NCI-H82 treated with DMSO at 0.1 percent for 48 hours (cell line): ENCODE data around the gene AUH.
"Not testable (repeated sequence)": the region's sequence is repeated elsewhere in the genome, so short reads cannot be mapped to it uniquely, and the experiment has no call there.

Experiments used
- DNase-seq: peaks from one replicate; lab custom pipeline; 2025; ENCODE audit not compliant: unreplicated experiment; lab: John Stamatoyannopoulos, UW

Gene AUH

DNA sequence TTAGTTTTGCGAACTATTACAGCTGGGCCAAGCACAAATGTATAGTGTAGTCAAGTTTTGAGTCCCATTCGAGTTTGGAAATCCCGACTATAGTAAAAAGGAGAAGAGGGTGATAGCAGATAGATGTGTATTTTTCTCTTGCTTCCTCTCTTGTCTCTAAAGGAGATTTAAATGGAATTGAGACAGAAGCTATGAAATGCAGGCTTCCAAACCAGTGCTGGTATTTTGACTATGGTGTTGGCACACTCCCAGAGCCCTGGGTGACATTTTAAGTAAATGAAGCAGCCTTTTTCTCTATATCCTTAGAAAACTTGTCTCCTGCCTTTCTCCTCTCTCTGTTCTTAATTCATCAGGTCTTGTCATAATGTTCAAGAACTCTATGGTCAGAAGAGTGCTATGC is 17.7 kb upstream of the AUH start:
- DNase-seq: no peak

DNA sequence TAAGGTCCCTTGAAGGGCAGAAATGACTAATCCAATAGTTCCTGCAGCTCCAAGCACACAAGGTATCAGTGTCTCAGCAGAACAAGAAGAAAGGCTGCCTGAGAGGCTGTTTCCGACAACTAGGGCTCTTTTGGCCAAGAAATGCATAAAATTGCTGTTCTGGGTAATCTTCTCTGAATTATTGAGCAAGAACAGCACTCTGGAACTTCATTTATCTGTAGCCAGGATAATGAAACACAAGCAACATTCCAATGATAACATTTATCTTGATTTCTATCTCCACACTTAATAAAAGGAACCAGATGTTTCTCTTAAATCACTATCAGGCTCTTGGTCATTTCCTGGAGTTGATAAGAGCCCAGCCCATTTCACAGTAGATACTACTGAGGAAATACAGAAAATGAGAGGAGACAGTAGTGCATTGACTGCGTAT is 17.0 kb upstream of the AUH start:
- DNase-seq: no peak

DNA sequence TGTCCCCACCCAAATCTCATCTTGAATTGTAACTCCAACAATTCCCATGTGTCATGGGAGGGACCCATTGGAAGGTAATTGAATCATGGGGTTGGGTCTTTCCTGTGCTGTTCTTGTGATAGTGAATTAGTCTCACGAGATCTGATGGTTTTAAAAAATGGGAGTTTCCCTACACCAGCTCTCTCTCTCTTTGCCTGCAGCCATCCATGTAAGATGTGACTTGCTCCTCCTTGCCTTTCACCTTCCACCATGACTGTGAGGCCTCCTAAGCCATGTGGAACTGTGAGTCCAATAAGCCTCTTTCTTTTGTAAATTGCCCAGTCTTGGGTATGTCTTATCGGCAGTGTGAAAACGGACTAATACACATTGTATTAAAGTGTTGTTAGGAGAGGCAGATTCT is 16.3 kb upstream of the AUH start:
- not testable (repeated sequence) for DNase-seq

GRCh38 chr9:91376239-91376638 is 14.5 kb upstream of the AUH start:
- DNase-seq: no peak

DNA sequence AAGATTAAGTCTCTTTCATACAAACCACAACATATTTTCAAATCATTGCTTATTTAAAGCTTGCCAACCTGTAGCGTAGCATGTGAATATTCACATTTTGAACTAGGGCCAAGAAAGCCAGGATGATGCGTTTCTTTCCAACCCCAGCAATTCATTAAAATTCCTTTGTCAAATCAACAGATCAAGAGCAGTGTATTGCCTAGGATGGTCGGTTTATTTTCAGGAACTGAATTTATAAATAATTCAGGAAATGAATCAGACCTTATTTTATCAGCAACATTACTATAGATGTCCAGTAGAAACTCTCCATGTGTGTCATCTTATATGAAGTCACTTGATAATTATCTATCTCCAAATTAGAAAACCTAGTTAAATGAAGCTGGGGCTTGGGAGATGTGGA is 13.2 kb upstream of the AUH start:
- no peak for DNase-seq

- DNase-seq: no peak
These were observed 10.2 kb upstream of the AUH start for GRCh38 chr9:91371894-91372293.

DNA sequence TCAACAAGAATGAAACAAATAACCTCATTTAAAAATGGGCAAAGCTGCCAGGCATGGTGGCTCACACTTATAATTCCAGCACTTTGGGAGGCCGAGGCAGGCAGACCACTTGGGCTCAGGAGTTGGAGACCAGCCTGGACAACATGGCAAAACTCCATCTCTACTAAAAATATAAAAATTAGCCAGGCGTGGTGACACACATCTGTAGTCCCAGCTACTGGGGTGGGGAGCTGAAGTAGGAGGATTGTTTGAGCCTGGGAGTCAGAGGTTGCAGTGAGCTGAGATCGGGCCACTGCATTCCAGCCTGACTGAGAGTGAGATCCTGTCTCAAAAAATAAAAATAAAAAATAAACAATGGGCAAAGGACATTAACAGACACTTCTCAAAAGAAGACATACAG is 8.3 kb upstream of the AUH start:
- not testable (repeated sequence) for DNase-seq

DNA sequence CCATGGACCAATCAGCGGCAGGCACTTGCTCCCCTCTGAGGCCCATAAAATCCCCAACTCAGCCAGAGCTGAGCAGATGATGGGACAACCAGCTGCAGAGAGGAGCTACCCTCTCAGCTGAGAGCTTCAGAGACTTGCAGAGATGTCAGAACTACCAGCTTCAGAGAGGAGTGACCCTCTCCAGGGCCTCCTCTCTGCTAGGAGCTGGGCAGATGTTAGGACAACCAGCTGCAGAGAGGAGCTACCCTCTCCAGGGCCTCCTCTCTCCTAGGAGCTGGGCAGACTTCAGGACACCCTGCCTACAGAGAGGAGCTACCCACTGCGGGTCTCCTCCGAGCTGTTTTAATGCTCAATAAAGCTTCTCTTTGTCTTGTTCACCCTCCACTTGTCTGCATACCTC is 3.0 kb upstream of the AUH start:
- DNase-seq: no peak

- DNase-seq: no peak
These were observed 2.3 kb upstream of the AUH start for GRCh38 chr9:91364005-91364404.

DNA sequence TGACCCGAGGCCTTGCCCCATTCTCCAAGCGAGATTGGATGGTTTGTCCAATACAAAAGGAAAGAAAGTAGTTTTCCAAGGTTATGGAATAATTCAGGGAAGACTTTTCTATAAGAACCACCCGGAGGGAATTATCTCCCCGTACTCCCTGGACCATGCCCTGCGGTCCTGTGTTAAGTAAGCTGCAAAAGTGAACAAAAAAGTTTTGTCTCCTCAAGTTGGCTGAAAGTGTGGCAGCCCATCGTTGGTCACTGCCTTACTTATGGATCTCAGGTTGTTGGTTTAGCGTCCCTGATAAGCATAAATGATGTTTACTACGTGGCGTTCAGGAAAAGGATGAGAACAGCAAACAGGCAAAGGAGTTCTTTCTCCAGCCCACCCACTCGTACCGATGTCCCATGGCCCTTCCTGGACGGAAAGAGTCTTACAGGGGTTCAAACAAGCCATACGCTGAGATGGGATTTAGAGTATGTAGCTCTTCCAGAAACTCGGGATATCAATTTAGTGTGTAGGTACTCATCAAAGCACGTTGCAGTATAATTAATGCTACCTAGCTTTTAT is 413 bp upstream of the AUH start:
- no peak for DNase-seq

- DNase-seq: no peak
These were observed 997 bp downstream of the AUH start for GRCh38 chr9:91360551-91361290.

DNA sequence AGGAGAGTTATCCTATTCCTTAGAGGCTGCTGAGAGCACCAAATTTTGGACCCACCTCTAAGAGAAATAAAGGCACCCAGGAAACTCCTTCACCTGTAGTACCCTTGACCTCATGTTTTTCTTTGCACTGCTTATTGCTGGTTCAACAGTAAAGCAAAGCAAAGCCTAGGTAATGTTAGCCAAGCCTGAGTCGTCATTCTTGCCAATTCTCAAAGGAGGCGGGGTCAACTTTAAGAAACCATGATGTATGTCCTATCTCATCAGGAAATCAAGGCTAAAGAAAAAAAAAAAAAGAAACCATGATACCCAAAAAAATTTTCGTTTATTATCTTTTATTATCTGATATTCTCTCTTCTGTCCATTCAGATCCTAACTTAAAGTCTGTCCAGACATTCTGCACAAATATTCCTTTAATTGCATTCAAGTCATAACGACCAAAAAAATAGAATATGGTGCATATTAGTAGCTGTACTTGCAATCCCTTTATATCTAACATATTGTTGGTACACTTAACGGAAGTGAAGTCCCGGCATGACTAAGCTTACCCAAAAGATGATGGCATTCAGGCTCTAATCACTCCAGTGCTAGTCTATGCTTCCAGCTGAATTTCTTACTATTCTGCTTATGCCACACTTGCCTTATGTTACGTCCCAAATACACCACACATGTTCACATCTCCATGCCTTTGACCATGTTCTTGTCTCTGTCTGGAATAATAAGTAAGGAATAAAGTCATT is 1.8 kb downstream of the AUH start:
- DNase-seq: no peak

DNA sequence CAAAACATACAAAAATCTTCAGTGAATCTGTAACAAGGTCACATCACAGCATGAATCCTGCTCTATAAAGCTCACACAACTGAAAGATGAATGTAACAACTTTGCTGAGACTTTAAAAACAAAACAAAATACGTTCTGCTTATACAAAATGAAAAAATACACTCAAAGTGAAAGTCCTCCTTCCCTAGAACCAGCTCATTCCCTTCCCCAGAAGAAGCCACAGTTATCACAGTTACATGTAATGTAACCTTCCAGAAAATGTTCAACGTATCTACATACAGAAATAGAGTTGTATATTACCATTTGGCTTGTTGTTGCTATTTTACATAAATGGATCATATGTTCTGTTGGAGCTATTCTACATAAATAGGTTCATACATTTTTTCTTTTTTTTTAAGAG is 2.6 kb downstream of the AUH start:
- no peak for DNase-seq

DNA sequence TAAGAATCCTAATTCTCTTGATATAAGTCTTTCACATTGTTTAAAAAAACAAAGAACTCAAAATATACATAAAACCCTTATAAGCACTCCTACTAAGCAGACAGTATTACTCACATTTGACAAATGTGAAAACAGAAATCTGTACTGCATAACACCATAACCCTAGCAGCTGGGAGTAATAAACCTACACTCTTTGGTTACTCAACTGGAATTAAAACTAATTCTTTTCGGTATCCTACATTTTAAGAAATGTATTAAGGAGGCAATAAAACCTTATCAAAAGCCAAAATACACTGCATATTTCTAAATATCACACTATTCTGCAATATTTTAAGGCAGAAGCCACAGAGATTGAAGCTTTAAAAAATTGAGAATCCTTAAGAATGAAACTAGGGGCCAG is 6.8 kb downstream of the AUH start:
- DNase-seq: no peak

- DNase-seq: no peak
These were observed 12.6 kb downstream of the AUH start for GRCh38 chr9:91349115-91349555.

- no peak for DNase-seq
These were observed 13.4 kb downstream of the AUH start for GRCh38 chr9:91348191-91348807.

DNA sequence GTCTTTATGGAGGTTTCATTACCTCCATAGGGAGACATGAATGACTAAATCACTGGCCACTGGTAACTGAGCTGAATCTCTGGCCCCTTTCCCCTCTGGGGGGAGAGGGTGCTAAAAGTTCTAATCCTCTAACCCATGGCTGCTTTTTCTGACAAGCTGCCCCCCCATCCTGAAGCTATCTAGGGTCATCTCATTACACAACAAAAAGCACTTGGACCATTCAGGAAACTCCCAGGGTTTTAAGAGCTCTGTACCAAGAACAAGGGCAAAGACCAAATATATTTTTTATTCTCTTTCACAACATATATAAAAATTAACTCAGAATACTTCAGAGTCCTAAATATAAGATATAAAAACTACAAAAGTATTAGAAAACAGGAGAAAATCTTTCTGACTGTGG is 14.3 kb downstream of the AUH start:
- no peak for DNase-seq

GRCh38 chr9:91346644-91347043 is 15.1 kb downstream of the AUH start:
- no peak for DNase-seq

DNA sequence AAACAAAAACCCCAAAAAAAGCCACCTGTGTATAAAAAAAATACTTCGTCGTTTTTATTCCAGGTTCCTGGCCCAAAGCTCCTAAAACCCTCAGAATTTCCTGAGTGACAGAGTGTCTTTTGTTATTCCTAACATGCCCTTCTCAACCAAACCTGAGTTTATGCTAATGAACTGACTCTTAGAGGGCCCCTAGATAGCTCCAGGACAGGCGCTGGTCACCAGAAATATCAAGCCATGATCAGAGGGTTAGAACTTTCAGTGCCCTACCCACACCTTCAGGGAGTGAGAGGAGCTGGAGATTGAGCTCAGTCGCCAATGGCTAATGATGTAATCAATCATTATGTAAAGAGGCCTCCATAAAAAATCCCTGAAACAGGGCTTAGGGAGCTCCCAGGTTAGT is 15.7 kb downstream of the AUH start:
- DNase-seq: no peak

DNA sequence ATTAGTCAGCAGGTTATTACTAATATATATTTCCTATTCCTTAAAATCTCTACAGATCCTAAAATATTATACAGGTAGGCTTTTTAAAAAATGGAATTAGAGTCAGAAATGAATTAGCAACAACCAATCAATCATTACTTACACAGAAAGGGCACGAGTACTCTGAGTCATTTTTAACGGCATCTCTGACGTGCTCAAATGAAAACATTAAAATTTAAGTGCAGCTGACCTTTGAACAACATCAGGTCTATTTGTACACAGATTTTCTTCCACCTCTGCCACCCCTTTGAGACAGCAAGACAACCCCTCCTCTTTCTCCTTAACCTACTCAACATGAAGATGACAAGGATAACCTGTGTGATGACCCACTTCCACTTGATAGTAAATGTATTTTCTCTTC is 19.1 kb downstream of the AUH start:
- no peak for DNase-seq

- no peak for DNase-seq
These were observed 20.0 kb downstream of the AUH start for GRCh38 chr9:91341749-91342148.

- DNase-seq: no peak
These were observed 20.4 kb downstream of the AUH start for GRCh38 chr9:91341258-91341746.
